CD14-positive monocyte (primary cell): ENCODE results near the gene RGS9. TPM values are rescaled to one million over a fixed set of nuclear protein-coding genes. Genes with fewer than 3 reads are reported as not detected.

Experiments used
- DNase-seq, 3 donors: peaks; one replicate each; pipeline ENCODE4 v3.0.0-alpha.2; 2011 to 2022
- H2AFZ ChIP-seq: 2 replicates; pipeline ENCODE4 v1.6.0; 2012; ENCODE audit warnings: mild to moderate bottlenecking, low read depth, low read length, inconsistent platforms; ENCODE audit not compliant: insufficient read depth, poor library complexity, severe bottlenecking
- H3K27ac ChIP-seq, 2 donors: 1 replicate in 1 of 2; 2 replicates in 1 of 2; pipeline ENCODE4 v1.5.1; 2012 to 2013; ENCODE audit warnings: low read length in 2 of 2, control low read depth in 1 of 2, inconsistent platforms in 1 of 2, low read depth in 1 of 2, mild to moderate bottlenecking in 1 of 2
- H3K27me3 ChIP-seq, 2 donors: one replicate each; pipeline versions ENCODE4 v1.6.0 to v1.6.1; 2011 to 2013; ENCODE audit warnings: low read length in 2 of 2; ENCODE audit not compliant: control insufficient read depth in 2 of 2, insufficient read depth in 2 of 2
- H3K36me3 ChIP-seq, 2 donors: replicated peaks in 1 of 2; 1 replicate in 1 of 2; 2 replicates in 1 of 2; pipeline versions ENCODE4 v1.5.1 to v1.6.1; 2012 to 2013; ENCODE audit warnings: low read length in 2 of 2, control low read depth in 1 of 2, inconsistent platforms in 1 of 2, mild to moderate bottlenecking in 1 of 2; ENCODE audit not compliant: insufficient read depth in 2 of 2, control insufficient read depth in 1 of 2
- H3K4me1 ChIP-seq, 2 donors: 1 replicate in 1 of 2; 2 replicates in 1 of 2; pipeline versions ENCODE4 v1.5.1 to v1.6.1; 2012 to 2013; ENCODE audit warnings: low read length in 2 of 2, control low read depth in 1 of 2, inconsistent platforms in 1 of 2, mild to moderate bottlenecking in 1 of 2, moderate library complexity in 1 of 2; ENCODE audit not compliant: insufficient read depth in 2 of 2, control insufficient read depth in 1 of 2
- H3K4me2 ChIP-seq: replicated peaks from 2 replicates; pipeline ENCODE3; 2012; ENCODE audit warnings: low read length, moderate library complexity, mild to moderate bottlenecking; ENCODE audit not compliant: poor library complexity, severe bottlenecking; ENCODE audit errors: extremely low read depth
- H3K4me3 ChIP-seq, 3 experiments: fragments of 200-600 bp in 1 of 3; sonication (generic) in 1 of 3; replicated peaks in 1 of 3; 1 replicate in 2 of 3; 2 replicates in 1 of 3; pipeline ENCODE4 v1.5.1; 2011 to 2013; ENCODE audit warnings: low read length in 3 of 3, mild to moderate bottlenecking in 3 of 3, control low read depth in 2 of 3, low read depth in 2 of 3, inconsistent platforms in 1 of 3, moderate library complexity in 1 of 3
- H3K79me2 ChIP-seq: 2 replicates; pipeline ENCODE4 v1.6.0; 2012; ENCODE audit warnings: mild to moderate bottlenecking, control low read depth, inconsistent platforms, low read length, moderate library complexity; ENCODE audit not compliant: insufficient read depth
- H3K9ac ChIP-seq: 2 replicates; pipeline ENCODE4 v1.6.0; 2017; ENCODE audit warnings: low read length, mild to moderate bottlenecking; ENCODE audit not compliant: insufficient read depth, poor library complexity, severe bottlenecking
- H3K9me3 ChIP-seq, 2 donors: replicated peaks in 1 of 2; 1 replicate in 1 of 2; 2 replicates in 1 of 2; pipeline versions ENCODE4 v1.5.1 to v1.6.1; 2012 to 2013; ENCODE audit warnings: low read length in 2 of 2, control low read depth in 1 of 2; ENCODE audit not compliant: control insufficient read depth in 1 of 2, insufficient read depth in 1 of 2
- H4K20me1 ChIP-seq: 2 replicates; pipeline ENCODE4 v1.6.0; 2012; ENCODE audit warnings: mild to moderate bottlenecking, low read length, control low read depth, moderate library complexity; ENCODE audit not compliant: insufficient read depth
- H3K27ac Mint-ChIP-seq, 7 donors: one replicate each; pipeline ENCODE4 v1.8.0; 2020; ENCODE audit warnings: mild to moderate bottlenecking in 7 of 7, mixed read lengths in 7 of 7, moderate library complexity in 6 of 7, inconsistent platforms in 2 of 7
- H3K27me3 Mint-ChIP-seq, 3 donors: one replicate each; pipeline ENCODE4 v1.8.0; 2021 to 2022; ENCODE audit warnings: low read depth in 3 of 3, mild to moderate bottlenecking in 3 of 3, mixed read lengths in 3 of 3, moderate library complexity in 3 of 3, inconsistent platforms in 1 of 3
- H3K36me3 Mint-ChIP-seq, 2 donors: one replicate each; pipeline ENCODE4 v1.8.0; 2020; ENCODE audit warnings: mixed read lengths in 2 of 2, inconsistent platforms in 1 of 2, mild to moderate bottlenecking in 1 of 2
- H3K4me1 Mint-ChIP-seq: one replicate; pipeline ENCODE4 v1.8.0; 2020; ENCODE audit warnings: mild to moderate bottlenecking, mixed read lengths
- H3K4me3 Mint-ChIP-seq, 2 donors: one replicate each; pipeline ENCODE4 v1.8.0; 2020; ENCODE audit warnings: mild to moderate bottlenecking in 2 of 2, mixed read lengths in 2 of 2, moderate library complexity in 1 of 2
- H3K9me3 Mint-ChIP-seq, 7 donors: one replicate each; pipeline ENCODE4 v1.8.0; 2020 to 2022; ENCODE audit warnings: mixed read lengths in 7 of 7, mild to moderate bottlenecking in 6 of 7, moderate library complexity in 6 of 7, inconsistent platforms in 2 of 7
- CTCF ChIP-seq: fragments of 200-600 bp; IDR thresholded peaks from one replicate; pipeline ENCODE4 v1.8.0; 2022; ENCODE audit warnings: antibody characterized with exemption, mild to moderate bottlenecking
- WGBS: methylation state at CpG from one replicate; pipeline ENCODE4 v1.1.5; 2013; ENCODE audit warnings: missing lambda C conversion rate; ENCODE audit not compliant: insufficient coverage; 5-methylcytosine and 5-hydroxymethylcytosine counted together
- intact Hi-C, 2 donors: fragments of 100-400 bp; cut with micrococcal nuclease; formaldehyde crosslinking; loops; one replicate each; pipeline versions ENCODE4 v1.15.0 to v1.15.1; 2023
- polyA plus RNA-seq, 3 donors: library from polyadenylated mRNA; depleted of rRNA in 1 of 3; unstranded in 2 of 3; stranded (reverse) in 1 of 3; fragments of 300-500 nt in 2 of 3; fragments of >200 nt in 1 of 3; fragmentation: Illumina TruSeq in 2 of 3; gene quantifications; 1 replicate in 2 of 3; 2 replicates in 1 of 3; pipeline ENCODE4 v1.2.3, GENCODE V29; 2012 to 2021

The RGS9 gene
- polyA plus RNA-seq, 3 donors, result 0.08 TPM; not detected in 2

- peaks cover 10 to 13% of the 10 kb centered on the region in 2 donors for H3K4me1 ChIP-seq
- Mint-ChIP-seq H3K9me3 (peaks cover 0 to 7% (median 0%) of the 10 kb centered on the region in 7 donors), H3K27ac (no peak overlapping the region), H3K4me1 (peaks cover 26% of the 10 kb centered on the region), H3K36me3 (no peaks in the 10 kb centered on the region), H3K27me3 (peaks cover 24 to 55% (median 43%) of the 10 kb centered on the region in 3 donors), H3K4me3 (no peak overlapping the region)
- no peak overlapping the region for H3K4me2 ChIP-seq
- no peak overlapping the region for H3K4me3 ChIP-seq
- no peak for TF ChIP-seq CTCF
- H3K79me2 ChIP-seq, result no peaks in the 10 kb centered on the region
- intact Hi-C loops, result no loop called here
- H3K27me3 ChIP-seq, result peaks cover 0 to 8% of the 10 kb centered on the region in 2 donors
- no peak overlapping the region for H3K9ac ChIP-seq
- no peak for DNase-seq
- H3K27ac ChIP-seq, result no peak overlapping the region
- WGBS, result no CpG with 5 or more reads among the region's 4 CpGs
- no peak overlapping the region for H2AFZ ChIP-seq
- no peaks in the 10 kb centered on the region for H4K20me1 ChIP-seq
- H3K9me3 ChIP-seq, result no peaks in the 10 kb centered on the region
- H3K36me3 ChIP-seq, result no peaks in the 10 kb centered on the region
These were observed 92.9 kb downstream of the RGS9 start for GRCh38 chr17:65230040-65230439.

DNA sequence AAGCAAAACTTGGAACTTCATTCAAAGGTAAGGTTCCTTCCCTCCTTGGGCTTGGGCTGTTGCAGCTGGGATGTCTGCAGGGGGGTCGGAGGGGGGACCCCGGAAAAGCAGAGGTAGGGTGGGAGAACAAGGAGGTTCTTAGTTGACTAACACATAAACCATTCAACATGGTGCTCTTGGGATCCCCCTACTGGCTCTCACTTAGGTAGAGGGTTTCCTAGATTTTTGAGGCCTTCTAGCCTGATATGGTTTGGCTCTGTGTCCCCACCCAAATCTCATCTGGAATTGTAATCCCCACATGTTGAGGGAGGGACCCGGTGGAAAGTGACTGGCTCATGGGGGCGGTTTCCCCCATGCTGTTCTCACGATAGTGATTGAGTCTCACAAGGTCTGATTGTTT is 93.9 kb downstream of the RGS9 start:
- Histone ChIP-seq H3K4me1 (peaks cover 10 to 13% of the 10 kb centered on the region in 2 donors), H3K4me2 (no peak overlapping the region), H4K20me1 (no peaks in the 10 kb centered on the region), H3K9me3 (no peaks in the 10 kb centered on the region), H3K9ac (no peak overlapping the region), H3K79me2 (no peaks in the 10 kb centered on the region), H2AFZ (no peak overlapping the region), H3K4me3 (no peak overlapping the region), H3K36me3 (no peaks in the 10 kb centered on the region), H3K27ac (no peak overlapping the region), H3K27me3 (peaks cover 0 to 8% of the 10 kb centered on the region in 2 donors)
- Mint-ChIP-seq H3K27me3 (peaks cover 21 to 45% (median 38%) of the 10 kb centered on the region in 3 donors), H3K4me3 (no peak overlapping the region), H3K9me3 (peaks cover 0 to 10% (median 6%) of the 10 kb centered on the region in 7 donors), H3K4me1 (peaks cover 26% of the 10 kb centered on the region), H3K36me3 (no peaks in the 10 kb centered on the region), H3K27ac (no peak overlapping the region)
- TF ChIP-seq CTCF, result no peak
- intact Hi-C loops, result no loop called here
- no peak for DNase-seq
- no CpG with 5 or more reads among the region's 5 CpGs for WGBS
